ENCODE data around the gene RPS27. TPM values are rescaled to one million over a fixed set of nuclear protein-coding genes. Genes with fewer than 3 reads are reported as not detected.
A peak's percentile ranks its signal among the peaks of the same experiment; 100 is the strongest.
"Not testable (repeated sequence)": the region's sequence is repeated elsewhere in the genome, so short reads cannot be mapped to it uniquely, and the experiment has no call there.

Gene RPS27
- total RNA-seq, 1 experiment from 2014 or later = 3,546 TPM

DNA sequence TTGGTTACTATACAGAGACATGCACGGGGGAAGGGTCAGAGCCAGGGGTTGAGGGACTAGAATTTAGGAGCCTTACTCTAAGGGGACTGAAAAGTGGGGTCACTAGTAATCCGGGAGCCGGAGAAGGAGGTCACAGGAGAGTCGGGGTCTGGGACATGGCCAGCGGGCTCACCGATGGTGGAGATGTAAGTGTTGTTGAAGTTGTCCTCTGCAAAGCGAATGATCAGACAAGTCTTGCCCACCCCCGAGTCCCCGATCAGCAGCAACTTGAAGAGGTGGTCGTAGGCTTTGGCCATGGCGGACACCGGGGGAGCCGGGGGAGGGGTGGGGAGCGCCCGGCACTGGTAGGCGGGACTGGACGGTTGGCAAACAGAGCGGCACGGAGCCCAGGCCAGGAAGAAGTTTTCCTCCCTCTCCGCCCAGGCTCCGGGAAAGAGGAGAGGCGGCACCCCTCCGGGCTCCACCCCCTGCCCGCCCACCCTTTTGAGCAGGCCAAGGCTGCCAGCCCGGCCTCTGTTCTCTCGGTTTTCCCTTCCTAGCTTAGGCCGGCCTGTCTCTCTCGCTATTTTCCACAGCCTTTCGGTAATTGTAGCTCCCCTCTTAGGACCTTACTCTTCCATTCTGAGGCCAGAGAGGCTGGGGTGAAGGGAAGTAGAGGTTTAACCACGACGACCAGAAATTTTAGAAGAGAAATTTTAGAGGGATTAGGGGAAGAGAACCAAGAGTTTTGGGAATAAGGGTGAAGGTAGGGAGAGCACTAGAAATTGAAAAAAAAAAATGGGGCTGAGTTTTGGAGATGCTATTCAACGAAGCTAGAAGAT is 4.4 kb upstream of the RPS27 start, which contains the start of gene RAB13:
Gene RAB13 (minus strand): TSS at position 399 of the 821 bp plus-strand sequence. CDS start 103 bp downstream, at position 296.
- peak; percentile 75 for DNase-seq (ENCODE audit: low spot score)

DNA sequence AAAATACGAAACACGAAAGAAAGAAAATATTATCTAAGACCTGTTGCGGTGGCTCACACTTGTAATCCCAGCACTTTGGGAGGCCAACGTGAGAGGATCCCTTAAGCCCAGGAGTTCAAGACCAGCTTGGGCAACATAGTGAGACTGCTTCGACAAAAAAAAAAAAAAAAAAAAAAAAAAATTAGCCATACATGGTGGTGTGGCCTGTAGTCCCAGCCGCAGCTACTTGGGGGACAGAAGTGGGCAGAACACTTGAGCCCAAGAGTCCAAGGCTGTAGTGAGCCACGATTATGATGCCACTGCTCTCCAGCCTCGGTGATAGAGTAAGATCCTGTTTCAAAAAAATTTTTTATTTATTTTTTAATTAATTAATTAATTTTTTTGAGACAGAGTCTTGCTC is 2.9 kb upstream of the RPS27 start:
- no peak for DNase-seq (ENCODE audit: low spot score)

DNA sequence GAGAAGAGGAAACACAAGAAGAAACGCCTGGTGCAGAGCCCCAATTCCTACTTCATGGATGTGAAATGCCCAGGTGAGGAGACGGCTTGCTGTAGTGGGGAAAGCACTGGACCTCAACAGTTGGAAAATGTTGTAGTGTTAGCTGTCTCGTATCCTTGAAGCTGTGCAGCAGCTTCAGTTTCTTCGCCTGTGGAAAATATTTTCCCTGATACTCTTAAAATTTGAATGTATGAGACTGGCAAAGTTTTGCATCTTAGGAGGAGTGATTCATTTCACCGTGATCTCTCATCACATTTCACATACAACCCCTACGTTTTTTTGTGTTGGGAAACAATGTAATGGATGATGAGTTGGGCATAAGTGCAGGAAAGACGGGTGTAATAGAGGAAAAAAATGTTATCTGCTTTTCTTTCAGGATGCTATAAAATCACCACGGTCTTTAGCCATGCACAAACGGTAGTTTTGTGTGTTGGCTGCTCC is 629 bp downstream of the RPS27 start:
- no peak for DNase-seq (ENCODE audit: low spot score)

DNA sequence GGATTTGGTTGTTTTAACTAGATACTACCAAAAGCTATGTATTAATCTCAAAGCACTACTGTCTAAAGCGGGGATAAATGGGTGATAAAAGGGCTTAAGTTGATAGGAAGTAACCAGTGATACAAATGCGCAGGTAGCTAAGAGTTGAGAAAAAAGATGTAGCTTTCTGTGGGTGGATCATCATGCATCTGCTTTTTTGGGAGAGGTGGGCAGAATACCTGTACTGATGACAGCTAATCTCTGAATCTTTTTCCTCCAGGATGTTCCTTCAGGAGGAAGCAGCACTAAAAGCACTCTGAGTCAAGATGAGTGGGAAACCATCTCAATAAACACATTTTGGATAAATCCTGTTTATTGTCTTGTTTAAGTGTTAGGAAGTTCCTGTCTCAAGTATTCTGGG is 1.2 kb downstream of the RPS27 start:
- DNase-seq (ENCODE audit: low spot score) = no peak

DNA sequence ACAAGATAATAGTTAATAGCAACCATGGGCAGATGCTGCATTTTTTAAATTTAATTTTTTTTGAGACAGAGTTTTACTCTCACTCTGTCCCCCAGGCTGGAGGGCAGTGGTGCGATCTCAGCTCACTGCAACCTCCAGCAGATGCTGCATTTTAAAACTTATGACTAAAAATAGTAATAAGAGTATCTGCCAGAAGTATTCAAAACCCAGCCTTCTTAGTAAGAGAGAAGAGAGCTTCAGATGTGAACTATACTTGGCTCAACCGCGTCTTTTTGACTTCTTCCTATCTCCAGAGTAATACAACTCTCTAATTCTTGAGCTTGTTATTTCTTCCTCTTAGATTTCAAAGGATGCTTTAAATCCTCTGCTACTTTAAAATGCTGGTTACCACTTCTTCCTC is 4.6 kb downstream of the RPS27 start:
- DNase-seq (ENCODE audit: low spot score) = no peak

DNA sequence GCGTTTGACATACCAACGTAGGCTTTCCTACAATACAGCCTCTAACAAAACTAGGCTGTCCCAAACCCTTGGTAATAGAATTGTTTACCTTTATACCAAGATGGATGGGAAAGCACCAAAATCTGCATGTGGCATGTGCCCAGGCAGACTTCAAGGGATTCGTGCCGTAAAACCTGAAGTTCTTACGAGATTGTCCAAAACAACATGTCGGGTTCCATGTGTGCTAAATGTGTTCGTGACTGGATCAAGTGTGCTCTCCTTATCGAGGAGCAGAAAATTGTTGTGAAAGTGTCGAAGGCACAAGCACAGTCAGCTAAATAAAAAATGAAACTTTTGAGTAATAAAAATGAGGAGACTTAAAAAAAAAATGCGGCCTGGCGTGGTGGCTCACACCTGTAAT is 5.1 kb downstream of the RPS27 start:
- no peak for DNase-seq (ENCODE audit: low spot score)

DNA sequence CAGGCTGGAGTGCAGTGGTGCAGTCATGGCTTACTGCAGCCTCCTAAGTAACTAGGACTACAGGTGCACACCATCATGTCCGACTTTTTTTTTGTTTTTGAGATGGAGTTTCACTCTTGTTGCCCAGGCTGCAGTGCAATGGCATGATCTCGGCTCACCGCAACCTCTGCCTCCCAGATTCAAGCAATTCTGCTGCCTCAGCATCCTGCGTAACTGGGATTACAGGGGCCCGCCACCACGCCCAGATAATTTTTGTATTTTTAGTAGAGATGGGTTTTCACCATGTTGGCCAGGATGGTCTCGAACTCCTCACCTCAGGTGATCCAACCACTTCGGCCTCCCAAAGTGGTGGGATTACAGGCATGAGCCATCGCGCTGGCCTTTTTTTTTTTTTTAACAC is 6.3 kb downstream of the RPS27 start:
- DNase-seq (ENCODE audit: low spot score) = not testable (repeated sequence)

DNA sequence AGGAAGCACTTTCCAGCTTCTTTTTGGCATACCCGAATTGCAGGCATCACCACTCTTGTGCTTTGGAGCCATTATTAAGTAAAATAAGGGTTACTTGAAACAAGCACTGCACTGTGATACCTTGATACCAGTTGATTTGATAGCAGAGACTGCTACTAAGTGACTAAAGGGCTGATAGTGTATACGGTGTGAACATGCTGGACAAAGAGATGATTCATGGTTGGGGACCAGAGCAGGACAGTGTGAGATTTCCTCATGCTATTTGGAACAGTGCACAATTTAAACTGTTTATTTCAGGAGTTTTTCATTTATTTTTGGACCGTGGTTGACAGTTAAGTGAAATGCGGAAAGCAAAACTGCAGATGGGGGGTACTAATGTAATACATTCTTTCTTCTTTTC is 9.9 kb downstream of the RPS27 start:
- no peak for DNase-seq (ENCODE audit: low spot score)

DNA sequence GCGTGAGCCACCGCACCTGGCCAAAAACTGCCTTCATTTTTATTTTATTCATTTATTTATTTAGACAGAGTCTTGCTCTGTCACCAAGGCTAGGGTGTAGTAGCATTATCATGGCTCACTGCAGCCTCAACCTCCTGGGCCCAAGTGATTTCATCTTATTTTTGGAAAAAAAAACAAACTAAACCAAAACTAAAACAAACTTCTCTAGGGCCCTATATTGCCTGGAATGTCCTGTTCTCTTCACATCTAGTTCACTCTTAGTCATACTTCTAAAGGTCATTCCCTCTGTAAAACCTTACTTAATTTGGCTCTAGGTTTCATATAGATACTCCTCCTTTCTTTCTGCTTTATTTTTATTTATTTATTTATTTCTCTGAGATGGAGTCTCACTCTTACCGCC is 15.6 kb downstream of the RPS27 start:
- no peak for DNase-seq (ENCODE audit: low spot score)

DNA sequence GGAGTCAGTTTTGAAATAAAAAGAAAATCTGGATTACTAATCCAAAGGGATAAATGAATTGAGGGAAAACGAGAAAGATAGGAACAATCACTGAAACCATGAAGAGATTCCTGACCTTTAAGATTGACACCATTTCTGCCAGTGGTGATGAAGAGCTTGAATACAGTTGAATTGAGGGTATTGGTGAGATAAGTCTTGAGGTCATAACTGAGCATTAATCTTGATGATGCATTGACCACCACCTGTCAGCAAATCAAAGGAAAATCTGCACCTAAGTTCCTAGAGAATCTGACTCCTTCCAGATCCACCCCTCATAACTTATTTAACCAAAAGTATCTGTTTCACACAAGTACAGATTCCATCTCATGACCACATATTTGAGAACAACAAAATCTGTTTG is 21.6 kb downstream of the RPS27 start:
- no peak for DNase-seq (ENCODE audit: low spot score)

DNA sequence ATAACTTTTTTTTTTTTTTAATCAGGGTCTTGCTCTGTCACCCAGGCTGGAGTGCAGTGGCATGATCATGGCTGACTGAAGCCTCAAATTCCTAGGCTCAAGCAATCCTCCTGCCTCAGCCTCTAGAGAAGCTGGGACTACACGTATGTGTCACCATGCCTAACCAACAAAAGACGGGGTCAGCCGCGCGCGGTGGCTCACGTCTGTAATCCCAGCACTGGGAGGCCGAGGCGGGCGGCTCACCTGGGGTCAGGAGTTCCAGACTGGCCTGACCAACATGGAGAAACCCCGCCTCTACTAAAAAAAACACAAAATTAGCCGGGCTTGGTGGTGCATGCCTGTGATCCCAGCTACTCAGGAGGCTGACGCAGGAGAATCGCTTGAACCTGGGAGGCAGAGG is 22.0 kb downstream of the RPS27 start:
- not testable (repeated sequence) for DNase-seq (ENCODE audit: low spot score)

DNA sequence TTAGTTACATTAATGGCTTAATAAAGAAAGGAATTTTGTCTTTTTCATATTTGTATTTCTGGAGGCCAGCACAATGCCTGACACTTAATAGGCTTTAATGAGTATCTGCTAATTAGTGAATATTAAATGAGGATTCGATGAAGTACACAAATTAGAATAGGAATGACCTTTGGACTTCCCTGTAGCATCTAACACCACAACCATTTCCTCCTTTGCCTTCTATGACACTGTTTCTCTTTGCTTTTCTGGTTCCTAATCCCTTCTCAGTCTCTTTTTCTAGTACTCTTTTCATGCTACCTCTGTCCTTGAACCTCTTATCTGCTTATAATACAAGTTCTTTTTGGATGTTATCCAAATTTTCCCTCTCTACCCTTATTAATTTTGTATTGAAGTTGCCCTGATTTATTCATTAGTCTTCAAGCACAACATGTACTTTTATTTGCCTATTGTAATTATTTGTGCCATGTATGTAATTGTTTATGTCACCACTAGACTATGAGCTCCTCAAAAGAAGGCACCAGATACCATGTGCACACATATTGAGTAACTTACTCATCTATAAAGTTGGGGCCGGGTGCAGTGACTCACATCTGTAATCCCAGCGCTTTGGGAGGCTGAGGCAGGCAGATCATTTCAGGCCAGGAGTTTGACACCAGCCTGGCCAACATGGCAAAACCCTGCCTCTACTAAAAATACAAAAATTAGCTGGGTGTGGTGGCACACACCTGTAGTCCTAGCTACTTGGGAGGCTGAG is 23.8 kb downstream of the RPS27 start:
- no peak for DNase-seq (ENCODE audit: low spot score)

DNA sequence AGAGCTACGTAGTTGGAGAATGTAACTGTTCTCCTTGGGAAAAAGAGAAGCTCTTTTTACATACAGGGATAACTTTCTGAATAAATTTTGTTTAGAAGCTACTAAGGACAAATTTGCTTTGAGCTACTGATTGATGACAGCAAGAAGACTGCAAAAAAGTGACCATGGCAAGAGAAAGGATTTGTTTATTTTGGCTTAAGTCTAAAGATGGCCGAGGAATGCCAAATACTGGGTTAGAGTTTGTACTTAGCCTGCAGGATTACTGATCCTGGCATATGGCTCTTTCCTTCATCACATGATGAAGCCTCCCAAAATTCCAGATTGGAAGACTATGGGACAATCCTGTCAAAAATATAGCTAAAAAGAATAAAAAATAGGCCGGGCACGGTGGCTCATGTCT is 28.7 kb downstream of the RPS27 start:
- DNase-seq (ENCODE audit: low spot score) = no peak

DNA sequence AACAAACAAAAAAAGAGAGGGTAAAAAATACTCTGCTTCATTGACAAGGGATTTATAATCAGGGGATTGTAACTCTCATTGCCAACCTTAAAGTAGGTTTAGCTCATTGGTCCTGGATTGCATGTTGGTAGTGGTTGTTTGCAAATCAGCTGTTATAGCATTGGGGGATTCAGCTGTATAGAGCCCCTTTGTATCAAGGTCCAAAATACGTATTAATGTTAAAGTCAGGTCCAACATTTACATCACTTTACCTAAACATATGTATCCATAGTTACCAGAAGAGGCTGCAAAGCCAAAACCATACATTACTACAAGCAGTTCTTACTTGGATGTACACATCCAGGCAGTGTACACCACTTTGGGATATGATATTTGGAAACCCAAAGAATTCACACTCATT is 29.4 kb downstream of the RPS27 start:
- DNase-seq (ENCODE audit: low spot score) = no peak

DNA sequence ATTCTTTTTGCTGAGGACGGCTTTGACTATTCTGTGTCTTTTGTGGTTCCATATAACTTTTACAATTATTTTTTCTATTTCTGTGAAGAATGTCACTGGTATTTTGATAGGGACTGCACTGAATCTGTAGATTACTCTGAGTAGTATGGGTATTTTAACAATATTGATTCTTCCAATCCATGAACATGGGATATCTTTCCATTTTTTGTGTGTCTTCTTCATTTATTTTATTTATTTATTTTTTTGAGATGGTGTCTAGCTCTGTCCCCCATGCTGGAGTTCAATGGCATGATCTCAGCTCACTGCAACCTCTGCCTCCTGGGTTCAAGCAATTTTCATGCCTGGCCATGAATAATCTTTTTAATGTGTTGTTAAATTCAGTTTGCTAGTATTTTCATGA is 43.1 kb downstream of the RPS27 start:
- DNase-seq (ENCODE audit: low spot score) = not testable (repeated sequence)

Other genes with a start within 250 kb of the RPS27 start
- gene SLC27A3, start 215.4 kb upstream of the RPS27 start, total RNA-seq (2014; rRNA removed; shearing (Covaris generic)) = 0.93 and 2.9 TPM in 2 replicates
- gene GATAD2B, start 67.8 kb upstream of the RPS27 start, total RNA-seq (2014; rRNA removed; shearing (Covaris generic)) = 4.9 and 7.2 TPM in 2 replicates
- 3.5 and 4.3 TPM in 2 replicates for gene DENND4B, start 44.0 kb upstream of the RPS27 start, total RNA-seq (2014; rRNA removed; shearing (Covaris generic))
- gene CRTC2, start 32.1 kb upstream of the RPS27 start, total RNA-seq (2014; rRNA removed; shearing (Covaris generic)) = 6.5 and 7.0 TPM in 2 replicates
- 93.2 and 96.9 TPM in 2 replicates for gene SLC39A1, start 27.2 kb upstream of the RPS27 start, total RNA-seq (2014; rRNA removed; shearing (Covaris generic))
- gene CREB3L4, start 22.9 kb upstream of the RPS27 start, total RNA-seq (2014; rRNA removed; shearing (Covaris generic)) = 9.6 and 13.3 TPM in 2 replicates
- 256 and 283 TPM in 2 replicates for gene JTB, start 13.1 kb upstream of the RPS27 start, total RNA-seq (2014; rRNA removed; shearing (Covaris generic))
- 29.2 and 36.1 TPM in 2 replicates for gene RAB13, start 4.4 kb upstream of the RPS27 start, total RNA-seq (2014; rRNA removed; shearing (Covaris generic))
- 0.02 TPM in 1 of 2 replicates, not detected in the other for gene NUP210L, start 164.3 kb downstream of the RPS27 start, total RNA-seq (2014; rRNA removed; shearing (Covaris generic))
- gene TPM3, start 201.3 kb downstream of the RPS27 start, total RNA-seq (2014; rRNA removed; shearing (Covaris generic)) = 482 and 546 TPM in 2 replicates
- gene CFAP141, start 215.6 kb downstream of the RPS27 start, total RNA-seq (2014; rRNA removed; shearing (Covaris generic)) = not detected in 2 replicates
- gene UBAP2L, start 230.2 kb downstream of the RPS27 start, total RNA-seq (2014; rRNA removed; shearing (Covaris generic)) = 74.3 and 85.9 TPM in 2 replicates

All from H4 (cell line).